Activated T-helper 9 cell treated with anti-CD3 and anti-CD28 coated beads, Interleukin-2, amount 50 U/mL, for 16 hours (primary cell): Measurements from ENCODE around the gene MACROD2.

Experiments
- DNase-seq: peaks from one replicate; pipeline ENCODE4 v3.0.0-alpha.2; 2020; ENCODE audit warnings: low read depth

Gene MACROD2

GRCh38 chr20:15222502-15223330 lies 1227.4 kb downstream of the MACROD2 start:
- no peak for DNase-seq

DNA sequence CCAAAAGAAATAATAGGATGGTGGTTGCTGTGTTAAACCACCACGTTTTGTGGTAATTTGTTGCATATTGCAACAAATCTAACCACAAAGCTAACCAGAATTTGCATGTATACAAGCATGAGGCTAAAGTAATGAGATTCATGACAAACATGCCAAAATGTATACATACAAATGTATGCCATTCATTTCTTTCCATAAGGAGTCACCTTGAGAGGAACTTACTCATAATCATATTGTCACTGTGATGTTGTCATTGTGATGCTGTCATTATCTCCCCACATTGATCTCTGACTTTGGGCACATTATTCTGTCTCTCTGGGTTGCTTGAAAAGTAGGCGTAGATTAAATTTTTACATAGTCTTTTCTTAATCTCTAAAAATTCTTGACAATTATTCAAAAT lies 1228.9 kb downstream of the MACROD2 start:
- DNase-seq, result no peak

DNA sequence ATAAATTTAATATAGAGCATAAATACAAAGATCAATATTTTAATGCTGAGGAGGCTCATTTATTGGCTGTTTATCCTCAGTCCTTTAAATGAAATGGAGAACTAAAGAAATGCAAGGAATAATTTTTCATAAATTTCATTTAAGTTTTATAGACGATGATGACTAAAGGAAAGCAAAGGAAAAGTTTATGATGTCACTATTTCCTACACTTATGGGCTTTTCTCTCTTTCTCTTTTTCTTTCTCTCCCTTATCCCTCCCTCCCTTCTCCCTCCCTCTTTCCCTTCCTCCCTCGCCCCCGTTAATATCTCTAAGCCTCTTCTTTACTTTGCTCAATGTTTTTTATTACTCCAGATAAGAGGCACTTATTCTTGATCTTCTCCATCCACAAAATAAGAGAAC lies 1231.8 kb downstream of the MACROD2 start:
- DNase-seq, result no peak

- DNase-seq, result no peak
Observed at GRCh38 chr20:15232243-15232642, 1236.9 kb downstream of the MACROD2 start.

DNA sequence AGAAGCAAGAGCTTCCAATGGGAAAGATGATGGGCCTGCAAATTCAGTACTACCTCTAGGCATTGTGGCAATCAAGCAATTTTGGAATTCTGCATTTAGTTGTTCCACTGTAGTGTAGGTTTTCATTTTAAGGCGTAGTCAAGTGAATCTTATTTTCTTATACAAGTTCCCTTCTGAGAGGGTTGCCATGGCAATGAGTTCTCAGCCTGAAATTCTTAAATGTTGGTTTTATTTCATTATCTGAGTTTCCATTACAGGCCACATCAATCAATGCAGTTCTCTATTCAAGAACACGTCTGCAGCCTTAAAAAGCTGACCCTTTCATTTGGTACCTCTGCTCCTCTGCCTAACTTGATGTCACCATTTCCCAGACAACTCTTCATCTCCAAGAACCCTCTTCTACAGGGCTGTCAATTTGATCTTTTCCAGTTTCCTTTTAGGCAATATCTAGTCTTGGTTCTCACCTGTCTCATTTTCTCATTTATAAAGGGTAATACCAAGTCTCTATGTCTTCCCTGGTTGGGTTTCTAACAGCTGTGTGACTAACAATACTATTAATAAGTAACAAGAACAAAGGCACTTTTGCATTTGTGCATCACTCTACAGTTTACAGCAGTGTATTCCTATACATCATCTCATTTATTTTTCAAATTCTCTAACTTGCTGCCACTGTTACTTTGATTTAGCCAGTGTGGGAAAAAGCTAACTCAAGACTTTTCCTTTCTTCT lies 1240.3 kb downstream of the MACROD2 start:
- DNase-seq, result no peak

DNA sequence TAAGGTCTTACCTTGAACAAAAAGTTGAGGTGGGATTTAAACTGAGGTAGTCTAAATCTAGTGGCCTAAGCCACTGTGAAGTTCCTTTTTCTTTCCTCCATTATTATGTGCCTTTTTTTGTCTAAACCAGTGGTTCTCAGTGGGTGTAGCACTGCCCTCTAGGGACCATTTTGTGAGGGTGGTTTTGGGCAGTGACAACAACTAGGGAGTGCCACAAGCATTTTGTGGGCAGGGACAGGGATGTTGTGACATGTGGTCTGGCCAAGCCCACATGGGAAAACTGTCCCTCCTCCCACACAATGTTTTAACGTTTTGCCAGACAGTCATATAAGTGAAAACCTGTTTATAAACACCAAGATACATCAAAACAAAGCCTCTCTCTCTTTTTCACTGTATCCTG lies 1241.5 kb downstream of the MACROD2 start:
- no peak for DNase-seq

DNA sequence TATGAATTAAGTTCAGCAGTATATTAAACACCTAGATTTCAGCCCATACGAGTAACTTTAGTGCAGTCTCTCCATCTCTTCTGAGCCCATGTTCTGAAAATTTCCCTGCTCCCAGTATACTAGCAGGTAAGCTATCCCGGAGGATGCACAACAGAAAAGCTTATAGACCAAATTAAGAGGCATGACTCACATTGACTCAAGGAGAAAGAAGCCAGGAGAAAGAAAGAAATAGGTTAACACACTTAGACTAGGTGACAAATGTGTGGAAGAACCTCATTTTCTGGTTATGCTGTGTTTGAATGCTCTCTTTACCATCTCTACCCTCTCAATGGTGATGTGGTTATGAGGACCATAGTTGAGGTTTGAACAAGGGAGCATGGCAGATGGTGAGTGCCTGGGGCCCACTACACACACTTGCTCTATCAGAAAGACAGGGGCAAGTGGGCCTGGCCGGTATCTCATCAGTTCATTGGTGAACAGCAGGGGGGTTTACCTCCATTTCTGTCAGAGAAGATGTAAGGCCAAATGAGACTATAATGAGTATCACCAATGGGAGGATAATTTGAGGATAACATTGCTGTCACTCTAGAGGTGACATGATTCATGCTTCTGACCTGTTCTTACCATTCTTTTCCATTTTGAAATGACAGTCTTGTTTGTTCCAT lies 1244.4 kb downstream of the MACROD2 start:
- no peak for DNase-seq

DNA sequence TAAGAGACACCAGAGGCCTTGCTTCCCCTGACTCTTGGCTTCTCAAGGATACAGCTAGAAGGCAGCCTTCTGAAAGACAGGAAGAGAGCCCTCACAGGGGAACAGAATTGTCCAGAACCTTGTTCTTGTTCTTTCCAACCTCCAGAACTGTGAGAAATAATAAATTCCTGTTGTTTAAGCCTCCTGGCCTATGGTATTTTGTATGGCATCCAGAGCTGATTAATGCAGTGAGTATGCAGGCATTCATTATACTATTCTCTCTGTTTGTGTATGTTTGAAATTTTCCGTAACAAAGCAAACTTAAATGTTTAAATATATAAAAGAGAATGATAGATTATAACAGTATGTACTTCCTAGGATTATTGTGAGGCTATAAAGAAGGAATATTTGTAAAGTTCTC lies 1245.5 kb downstream of the MACROD2 start:
- DNase-seq, result no peak

DNA sequence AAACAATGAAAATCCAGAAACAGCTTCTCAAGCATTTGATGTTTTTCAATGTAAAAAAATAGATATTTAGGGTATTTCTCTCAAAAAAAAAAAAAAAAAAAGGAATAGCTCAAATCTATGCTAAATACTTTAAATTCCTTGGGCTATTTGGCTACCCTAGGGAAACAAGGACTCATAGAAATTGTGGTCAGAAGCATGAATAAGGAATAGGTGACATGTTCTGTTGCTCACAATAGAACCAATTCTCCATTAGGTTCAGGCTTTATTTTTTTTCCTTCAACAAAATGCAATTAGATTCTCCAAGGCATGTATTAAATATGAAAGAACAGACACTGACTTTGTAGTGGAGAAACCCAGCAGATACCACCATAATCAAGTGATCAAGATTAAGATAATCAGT lies 1246.4 kb downstream of the MACROD2 start:
- no peak for DNase-seq

DNA sequence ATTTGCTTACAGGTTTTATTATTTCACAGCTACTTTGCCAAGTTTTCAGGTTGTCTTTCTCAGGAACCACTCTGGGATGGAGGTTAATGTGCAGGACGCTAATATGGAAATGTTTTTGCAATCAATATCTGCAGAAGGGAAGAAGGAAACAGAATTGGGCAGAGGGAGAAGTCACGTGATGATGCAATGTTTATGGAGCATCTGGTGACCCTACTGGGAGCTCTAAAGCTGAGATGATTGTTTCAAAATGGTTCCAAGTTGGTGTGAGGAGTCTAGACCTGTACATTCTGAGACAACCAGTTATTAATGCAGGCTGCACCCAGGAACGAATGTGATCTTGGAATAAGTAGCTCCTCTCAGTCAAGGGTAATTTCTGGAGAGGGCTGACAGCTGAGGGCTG lies 1247.5 kb downstream of the MACROD2 start:
- DNase-seq, result no peak

DNA sequence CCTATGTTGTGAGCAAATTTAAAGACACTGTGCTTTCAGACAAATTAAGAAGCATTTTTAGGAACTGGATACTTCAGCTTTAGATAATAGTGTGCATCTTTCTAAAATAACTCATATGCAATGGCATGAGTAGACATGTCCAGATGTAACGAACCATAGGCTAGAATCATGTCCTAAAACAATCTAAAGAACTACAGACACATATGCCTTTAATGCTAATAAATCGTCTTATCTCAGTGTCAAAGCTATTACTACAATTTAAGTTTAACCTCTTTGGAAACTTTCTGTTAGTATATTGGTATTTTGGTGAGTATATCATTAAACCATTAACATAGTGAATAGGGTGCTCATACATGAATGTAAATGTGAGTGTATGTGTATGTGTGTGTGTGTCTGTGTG lies 1250.6 kb downstream of the MACROD2 start:
- no peak for DNase-seq

DNA sequence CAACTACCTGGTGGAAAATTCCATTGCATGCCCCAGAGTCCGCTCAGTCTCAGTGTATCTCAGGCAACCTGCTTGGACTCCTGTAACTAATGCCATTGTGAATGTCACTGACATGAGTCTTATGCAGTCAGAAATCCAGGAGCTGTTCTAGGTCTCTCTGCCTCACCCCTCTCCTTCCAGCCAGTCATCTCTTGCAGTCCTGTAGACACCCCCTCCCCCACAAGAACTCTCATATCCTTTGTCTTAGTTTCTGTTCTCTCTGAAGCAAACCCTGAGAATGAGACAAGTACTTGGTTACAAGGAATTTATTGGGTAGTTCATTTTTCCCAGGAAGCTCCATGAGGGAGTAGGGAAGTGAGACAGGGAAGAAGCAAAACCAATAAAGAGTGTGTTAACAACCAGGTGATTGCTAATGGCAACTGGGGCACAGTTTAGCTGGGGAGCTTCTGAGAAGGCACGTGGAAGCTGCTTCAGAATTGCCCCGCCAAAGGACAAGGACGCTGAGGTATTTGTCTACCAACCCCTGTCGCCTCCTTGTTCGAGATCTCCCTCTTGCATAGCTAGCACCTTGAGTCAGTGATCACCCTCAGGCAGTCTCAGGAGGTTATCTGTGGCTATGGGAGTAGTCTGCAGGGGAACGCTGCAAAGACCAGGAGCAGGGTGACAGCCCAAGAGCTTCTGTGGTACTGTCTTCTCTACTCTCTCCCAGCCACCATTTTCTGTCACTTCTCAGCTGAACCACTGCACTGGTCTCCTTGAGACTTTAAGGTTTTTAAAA lies 1253.5 kb downstream of the MACROD2 start:
- no peak for DNase-seq

- no peak for DNase-seq
Observed at GRCh38 chr20:15251171-15251570, 1255.9 kb downstream of the MACROD2 start.

GRCh38 chr20:15252304-15252703 lies 1257.0 kb downstream of the MACROD2 start:
- no peak for DNase-seq

- no peak for DNase-seq
Observed at GRCh38 chr20:15253431-15253830, 1258.1 kb downstream of the MACROD2 start.

- no peak for DNase-seq
Observed at GRCh38 chr20:15256676-15257568, 1261.6 kb downstream of the MACROD2 start.

DNA sequence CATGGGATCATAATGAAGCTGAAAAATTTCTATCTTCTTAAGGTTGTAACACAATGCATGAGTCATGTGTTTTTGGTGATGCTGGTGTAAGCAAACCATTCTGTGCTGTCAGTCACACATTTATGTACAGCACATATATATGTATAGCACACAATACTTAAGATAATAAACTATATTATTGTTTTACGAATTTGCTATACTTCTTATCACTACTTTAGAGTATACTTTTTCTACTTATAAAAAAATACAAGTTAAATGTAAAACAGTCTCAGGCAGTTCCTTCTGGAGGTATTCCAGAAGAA lies 1262.2 kb downstream of the MACROD2 start:
- no peak for DNase-seq

- no peak for DNase-seq
Observed at GRCh38 chr20:15265581-15266309, 1270.4 kb downstream of the MACROD2 start.

DNA sequence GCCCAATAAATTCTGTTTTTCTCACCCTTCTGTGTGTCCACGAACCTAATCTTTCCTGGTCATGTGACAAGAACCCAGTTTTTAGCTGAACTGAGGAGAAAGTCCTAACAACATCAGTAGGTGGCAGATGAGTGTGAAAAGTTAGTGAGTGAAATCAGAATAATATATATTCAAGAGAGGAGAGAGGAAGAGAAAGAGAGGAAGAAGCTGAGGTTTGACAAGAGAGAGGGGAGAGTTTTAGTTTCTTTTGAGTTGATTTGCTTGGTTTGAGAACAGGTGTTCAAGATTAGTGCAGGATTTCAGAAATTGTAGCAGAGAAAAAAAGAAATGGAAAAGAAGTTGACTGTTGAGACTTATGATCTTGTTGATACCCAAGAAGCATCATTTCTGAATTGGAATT lies 1272.6 kb downstream of the MACROD2 start:
- no peak for DNase-seq

DNA sequence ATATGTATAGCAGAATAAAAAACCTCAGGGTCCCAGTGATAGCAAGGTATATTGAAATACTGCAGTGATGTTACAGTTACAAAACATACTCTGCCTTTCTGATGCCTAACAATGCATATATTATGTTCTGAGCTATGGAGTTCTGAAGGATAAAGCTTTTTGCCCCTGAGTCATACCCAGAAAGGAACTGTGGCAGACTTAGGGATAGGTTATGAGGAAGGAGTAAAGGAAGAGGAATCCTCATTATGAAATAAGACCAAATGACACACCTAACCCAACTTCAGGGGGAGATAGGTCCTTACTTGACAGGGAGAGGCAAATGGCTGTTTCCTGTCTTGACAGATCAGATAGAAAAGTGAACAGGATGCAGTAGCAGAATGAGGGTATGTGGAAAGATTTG lies 1282.7 kb downstream of the MACROD2 start:
- no peak for DNase-seq

DNA sequence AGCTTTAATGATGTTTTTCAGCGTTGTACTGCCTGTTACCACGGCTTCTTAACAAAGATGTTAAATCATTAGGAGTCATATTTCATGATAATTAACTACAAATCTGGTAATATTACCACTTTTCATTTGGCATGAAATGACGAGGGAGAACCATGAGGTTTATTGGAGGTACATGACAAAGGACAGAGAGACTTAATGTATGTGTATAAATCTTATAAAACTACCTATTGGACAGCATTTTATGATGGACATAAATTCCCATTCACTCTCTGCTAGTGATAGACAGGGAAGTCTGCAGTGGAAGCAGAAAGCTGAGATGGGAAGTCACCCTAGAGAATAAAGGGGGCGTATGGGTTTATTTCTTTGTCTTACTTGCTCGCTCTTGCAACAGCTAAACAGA lies 1292.0 kb downstream of the MACROD2 start:
- DNase-seq, result no peak
